Fibroblast of pulmonary artery (primary cell): ENCODE data around the gene PKDCC.

ENCODE experiments used
- DNase-seq: peaks from one replicate; pipeline ENCODE4 v3.0.0-alpha.2; 2010; ENCODE audit warnings: low read depth
- H3K4me3 ChIP-seq: replicated peaks from 2 replicates; pipeline ENCODE4 v1.5.1; 2011; ENCODE audit warnings: low read depth, mild to moderate bottlenecking, control low read depth, low read length, moderate library complexity
- CTCF ChIP-seq: IDR thresholded peaks from 2 replicates; pipeline ENCODE4 v1.5.1; 2011; ENCODE audit warnings: mild to moderate bottlenecking, control low read depth, low read length, inconsistent platforms; ENCODE audit errors: missing control alignments

The PKDCC gene

GRCh38 chr2:42008241-42008921, 39.4 kb upstream of the PKDCC start:
- H3K4me3 ChIP-seq, result no peak overlapping the region
- DNase-seq, result peak; percentile 54
- TF ChIP-seq CTCF, result no peak

- TF ChIP-seq CTCF, result no peak
- DNase-seq, result no peak
Observed at GRCh38 chr2:42009657-42010580, 37.9 kb upstream of the PKDCC start.

GRCh38 chr2:42010743-42011298, 37.0 kb upstream of the PKDCC start:
- TF ChIP-seq CTCF, result no peak
- H3K4me3 ChIP-seq, result no peak overlapping the region
- DNase-seq, result peak; percentile 77

More at GRCh38 chr2:42009657-42010580, 37.9 kb upstream of the PKDCC start:
- no peak overlapping the region for H3K4me3 ChIP-seq

GRCh38 chr2:42012137-42012536, 35.7 kb upstream of the PKDCC start:
- no peak for TF ChIP-seq CTCF
- no peak for DNase-seq
- H3K4me3 ChIP-seq, result no peak overlapping the region

- DNase-seq, result no peak
- no peak overlapping the region for H3K4me3 ChIP-seq
- TF ChIP-seq CTCF, result peak; percentile 7
Observed at GRCh38 chr2:42012651-42013050, 35.2 kb upstream of the PKDCC start.

- no peak for TF ChIP-seq CTCF
- no peak overlapping the region for H3K4me3 ChIP-seq
- DNase-seq, result peak; percentile 47
Observed at GRCh38 chr2:42013409-42013808, 34.4 kb upstream of the PKDCC start.
